GM21390 (cell line): Measurements from ENCODE around the gene WEE1.
"Not testable (repeated sequence)": the region's sequence is repeated elsewhere in the genome, so short reads cannot be mapped to it uniquely, and the experiment has no call there.

Experiments used
- ATAC-seq: cut with Tn5 transposase; IDR thresholded peaks from one replicate; pipeline ENCODE4 v1.9.1; 2021; ENCODE audit not compliant: unreplicated experiment

The WEE1 gene

GRCh38 chr11:9594267-9595046 is 21.0 kb downstream of the WEE1 start:
- no peak for ATAC-seq

DNA sequence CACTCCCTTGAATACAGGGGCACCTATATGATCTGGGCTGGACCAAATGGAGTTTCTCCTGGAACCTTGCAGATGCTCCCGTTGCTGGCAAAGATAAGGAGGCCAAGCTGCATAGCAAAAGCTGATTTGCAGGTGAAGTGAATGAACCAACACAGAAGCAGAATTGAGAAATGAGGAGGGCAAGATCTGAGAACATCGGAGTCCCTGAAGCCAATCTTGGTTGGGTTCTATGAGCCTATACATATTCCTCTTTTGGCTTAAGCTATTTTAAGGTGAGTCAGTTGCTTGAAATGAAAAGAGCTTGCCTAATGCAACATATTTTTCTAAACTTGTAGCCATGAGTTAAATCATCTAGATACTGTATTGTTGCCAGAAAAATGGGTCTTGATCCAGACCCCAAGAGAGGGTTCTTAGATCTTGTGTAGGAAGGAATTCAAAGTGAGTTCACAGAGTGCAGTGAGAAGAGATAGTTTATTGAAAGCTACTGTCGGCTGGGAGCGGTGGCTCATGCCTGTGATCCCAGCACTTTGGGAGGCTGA is 23.5 kb downstream of the WEE1 start:
- no peak for ATAC-seq

- ATAC-seq = no peak
Observed at GRCh38 chr11:9600166-9600565, 26.7 kb downstream of the WEE1 start.

GRCh38 chr11:9600644-9601036 is 27.2 kb downstream of the WEE1 start:
- ATAC-seq = peak; percentile 41

GRCh38 chr11:9601037-9601875 is 27.8 kb downstream of the WEE1 start:
- peak; percentile 77 for ATAC-seq

DNA sequence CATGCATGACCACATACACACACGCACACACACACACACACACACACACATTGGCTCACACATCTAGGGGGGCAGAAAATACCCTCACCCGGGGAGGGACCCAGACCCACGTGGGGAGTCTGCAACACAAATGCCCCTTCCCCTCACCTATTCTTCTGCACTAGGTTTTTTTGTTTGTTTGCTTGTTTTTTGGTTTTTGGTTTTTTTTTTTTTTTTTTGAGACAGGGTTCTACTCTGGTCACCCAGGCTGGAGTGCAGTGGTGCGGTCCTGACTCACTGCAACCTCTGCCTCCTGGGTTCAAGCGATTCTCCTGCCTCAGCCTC is 28.4 kb downstream of the WEE1 start:
- ATAC-seq = no peak

- not testable (repeated sequence) for ATAC-seq
Observed at GRCh38 chr11:9603214-9603613, 29.7 kb downstream of the WEE1 start.

- ATAC-seq = no peak
Observed at GRCh38 chr11:9604134-9604533, 30.7 kb downstream of the WEE1 start.

GRCh38 chr11:9605742-9606141 is 32.3 kb downstream of the WEE1 start:
- ATAC-seq = no peak

DNA sequence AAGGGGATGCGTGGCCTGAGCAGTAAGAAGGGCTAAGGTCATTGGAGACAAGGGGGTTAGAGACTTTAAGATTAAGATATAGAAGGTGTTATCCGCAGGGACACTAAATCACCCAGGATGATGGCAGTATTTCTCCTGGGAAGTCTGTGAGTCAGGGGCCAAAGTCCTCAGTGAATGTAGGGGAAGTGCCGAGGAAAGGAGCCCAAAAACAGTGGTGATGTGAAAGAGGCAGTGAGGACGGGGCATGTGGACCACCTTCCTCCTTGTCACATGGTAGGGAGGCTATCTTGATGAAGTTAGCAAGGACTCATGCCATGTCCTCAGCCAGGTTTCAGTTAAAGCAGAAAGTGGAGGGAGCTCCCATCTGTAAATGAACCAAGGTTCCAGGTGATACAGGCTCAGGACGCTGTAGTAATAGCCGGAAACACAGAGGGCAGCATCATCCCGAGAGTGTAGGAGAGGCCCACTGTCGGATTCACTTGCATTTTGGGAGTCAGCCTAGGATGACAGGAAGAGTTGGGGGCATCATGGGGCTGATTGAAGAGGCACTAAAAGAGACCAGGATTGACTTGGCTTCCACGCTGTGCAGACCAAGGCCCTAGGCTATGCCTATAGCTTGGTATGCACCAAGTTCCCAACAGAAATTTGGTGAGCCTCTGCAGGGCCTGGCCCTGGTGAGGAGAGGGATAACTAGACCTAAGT is 33.5 kb downstream of the WEE1 start:
- ATAC-seq = no peak

- ATAC-seq = no peak
Observed at GRCh38 chr11:9607511-9607899, 34.0 kb downstream of the WEE1 start.

GRCh38 chr11:9609002-9609759 is 35.7 kb downstream of the WEE1 start:
- ATAC-seq = no peak

- no peak for ATAC-seq
Observed at GRCh38 chr11:9609841-9610240, 36.4 kb downstream of the WEE1 start.

DNA sequence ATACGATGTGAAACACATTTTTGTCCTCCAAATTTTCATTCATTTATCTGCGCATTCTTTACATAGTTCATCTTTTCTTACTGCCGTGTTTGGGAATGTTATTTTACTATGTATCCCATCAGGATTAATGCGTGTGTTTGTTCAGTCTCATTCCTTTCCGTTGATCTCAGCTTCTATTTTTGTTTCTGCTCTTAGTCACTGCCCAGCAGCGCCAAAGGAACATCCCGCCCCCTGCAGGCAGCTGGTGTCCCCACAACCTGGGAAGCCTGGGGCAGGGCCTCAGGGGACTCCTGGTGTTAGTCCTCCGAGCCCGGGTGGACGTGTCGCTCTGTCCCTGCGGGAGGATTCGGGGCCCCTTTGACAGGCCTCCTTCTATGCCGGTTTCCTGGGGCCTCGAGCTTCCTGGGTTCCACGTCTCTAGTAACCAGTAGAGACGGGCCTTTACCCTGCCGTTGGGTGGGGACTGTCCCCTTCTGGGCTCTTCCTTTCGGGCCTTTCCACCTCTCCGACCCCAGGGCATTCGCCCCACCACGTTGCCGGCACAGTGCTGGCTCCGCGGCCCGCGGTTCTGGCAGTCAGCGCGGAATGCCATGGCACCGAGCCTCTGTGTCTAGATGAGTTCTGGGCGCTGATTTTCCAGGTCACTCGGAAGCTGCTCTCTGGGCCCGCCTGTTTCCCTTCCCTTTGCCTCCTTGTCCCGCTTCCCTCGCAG is 39.8 kb downstream of the WEE1 start:
- peak; percentile 43 for ATAC-seq

- peak; percentile 68 for ATAC-seq
Observed at GRCh38 chr11:9613830-9614762, 40.6 kb downstream of the WEE1 start.

- ATAC-seq = peak; percentile 47
Observed at GRCh38 chr11:9615031-9615451, 41.6 kb downstream of the WEE1 start.

- no peak for ATAC-seq
Observed at GRCh38 chr11:9616042-9616675, 42.7 kb downstream of the WEE1 start.

GRCh38 chr11:9616858-9617257 is 43.4 kb downstream of the WEE1 start:
- ATAC-seq = no peak

- no peak for ATAC-seq
Observed at GRCh38 chr11:9617940-9618339, 44.5 kb downstream of the WEE1 start.
